Lung (tissue), 16 donors: ENCODE measurements around the gene CCDC148. TPM values are rescaled to one million over a fixed set of nuclear protein-coding genes. Genes with fewer than 3 reads are reported as not detected.

Experiments
- ATAC-seq: fragments of 200-7000 bp; cut with Tn5 transposase; one replicate; pipeline ENCODE4 v1.9.1; 2020; ENCODE audit warnings: moderate number of reproducible peaks; ENCODE audit not compliant: insufficient read depth, low FRiP score
- DNase-seq, 3 donors: peaks; one replicate each; pipeline ENCODE4 v3.0.0-alpha.2; 2013 to 2017
- H3K27ac ChIP-seq, 2 donors: one replicate each; pipeline ENCODE4 v1.5.1; 2013; ENCODE audit warnings: mild to moderate bottlenecking in 2 of 2, moderate library complexity in 2 of 2, control low read depth in 1 of 2, inconsistent platforms in 1 of 2, low read depth in 1 of 2, low read length in 1 of 2
- H3K27me3 ChIP-seq, 3 donors: one replicate each; pipeline ENCODE4 v1.5.1; 2013; ENCODE audit warnings: low read length in 2 of 3; ENCODE audit not compliant: control insufficient read depth in 3 of 3, insufficient read depth in 3 of 3
- H3K36me3 ChIP-seq, 4 donors: one replicate each; pipeline ENCODE4 v1.5.1; 2013; ENCODE audit warnings: low read length in 4 of 4, mild to moderate bottlenecking in 1 of 4, moderate library complexity in 1 of 4; ENCODE audit not compliant: control insufficient read depth in 4 of 4, insufficient read depth in 4 of 4
- H3K4me1 ChIP-seq, 5 donors: one replicate each; pipeline ENCODE4 v1.5.1; 2013; ENCODE audit warnings: low read length in 5 of 5, mild to moderate bottlenecking in 2 of 5, moderate library complexity in 1 of 5; ENCODE audit not compliant: control insufficient read depth in 5 of 5, insufficient read depth in 5 of 5
- H3K4me3 ChIP-seq: one replicate; pipeline ENCODE4 v1.5.1; 2013; ENCODE audit warnings: mild to moderate bottlenecking, control low read depth, moderate library complexity
- H3K9ac ChIP-seq, 2 donors: one replicate each; pipeline ENCODE4 v1.5.1; 2013; ENCODE audit warnings: low read length in 2 of 2, control low read depth in 1 of 2; ENCODE audit not compliant: insufficient read depth in 1 of 2
- H3K9me3 ChIP-seq, 4 donors: one replicate each; pipeline ENCODE4 v1.5.1; 2013; ENCODE audit warnings: low read length in 3 of 4, mild to moderate bottlenecking in 1 of 4, moderate library complexity in 1 of 4; ENCODE audit not compliant: control insufficient read depth in 4 of 4, insufficient read depth in 3 of 4
- WGBS, 2 donors: extraction: QIAGEN DNeasy Blood & Tissue Kit; methylation state at CpG; one replicate each; pipeline ENCODE4 v1.1.7; 2013; 5-methylcytosine and 5-hydroxymethylcytosine counted together
- long read RNA-seq, 5 donors: transcript quantifications; one replicate each; lab custom pipeline, GENCODE V29; 2026
- polyA plus RNA-seq, 2 donors: library from polyadenylated mRNA; stranded (reverse); fragments of 200-250 nt; gene quantifications; one replicate each; pipeline ENCODE4 v1.2.1, GENCODE V29; 2013
- total RNA-seq, 2 donors: library from RNA; depleted of rRNA in 1 of 2; stranded (reverse); fragments of >200 nt in 1 of 2; gene quantifications; one replicate each; pipeline ENCODE4 v1.2.1, GENCODE V29; 2014 to 2021
- TF ChIP-seq, protein P1 (sequence below): IDR thresholded peaks from 2 replicates; pipeline ENCODE4 v1.5.1; 2012; ENCODE audit warnings: mild to moderate bottlenecking; ENCODE audit errors: control extremely low read depth, extremely low read depth
- donor health status: control.
- donor health status: control.
- donor health status: Bipolar disorder and iron deficiency.
- donor health status: healthy.
- donor health status: DM: yes; HTN: yes; CAD: no.

CCDC148 gene
- total RNA-seq = 1 to 10 TPM; 4.2 to 8.6 TPM
- under 1 TPM; 0.61 to 0.80 TPM for polyA plus RNA-seq
- long read RNA-seq, donor 1 = 0 reads
- long read RNA-seq, donor 2 = 0 reads
- long read RNA-seq, donor 3 = 0 reads
- long read RNA-seq, donor 4 = 0 reads
- long read RNA-seq, donor 5 = 0 reads

DNA sequence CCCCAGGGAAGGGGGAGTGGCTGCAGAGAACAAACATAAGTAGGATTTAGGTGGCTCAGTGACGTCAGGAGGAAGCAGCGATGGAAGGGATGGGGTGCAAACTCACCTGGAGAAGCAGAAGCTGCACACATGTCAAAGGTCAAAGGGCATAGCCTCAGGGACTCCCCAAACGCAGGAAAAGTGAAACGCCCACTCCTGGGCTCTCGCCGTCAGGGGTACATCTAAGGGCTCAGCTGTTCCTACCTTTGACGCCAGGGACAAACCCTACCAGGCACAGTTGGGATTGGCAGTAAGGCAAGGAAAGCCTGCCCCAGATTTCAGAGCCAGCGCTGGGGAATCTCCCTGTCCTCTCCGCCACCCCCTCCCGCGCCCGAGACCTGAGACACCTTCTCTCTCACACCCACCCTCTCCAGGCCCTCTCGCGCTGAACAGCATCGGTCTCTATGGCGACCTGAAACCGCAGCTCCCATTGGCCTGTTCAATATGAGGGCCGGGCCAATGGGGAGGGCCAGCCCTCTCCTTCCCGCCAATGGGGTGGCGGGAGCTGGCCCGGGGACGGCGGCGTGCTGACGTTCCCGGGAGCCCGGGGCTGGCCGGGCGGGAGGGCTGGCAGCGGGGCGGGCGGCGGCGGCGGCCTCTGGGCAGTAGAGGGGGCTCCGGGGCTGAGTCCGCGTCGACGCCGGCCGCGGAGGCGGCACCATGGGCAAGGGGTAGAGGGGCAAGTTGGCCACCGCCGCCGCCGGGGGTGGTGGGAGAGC, at the start of gene CCDC148, which contains the start of gene PKP4:
CCDC148 (minus strand) TSS at position 445 of the 758 bp plus-strand sequence; CDS start at position 131, 314 bp downstream.
PKP4 (plus strand) TSS at position 644 of the 758 bp plus-strand sequence. CDS start 76,233 bp downstream, outside the sequence.
- peak within 1 kb of the TSS; percentile 96 for H3K4me3 ChIP-seq
- H3K4me1 ChIP-seq = peaks cover 3 to 23% (median 10%) of the 10 kb centered on the region in 5 donors
- H3K9me3 ChIP-seq = no peaks in the 10 kb centered on the region
- ATAC-seq (peak; percentile 93), DNase-seq (peak; percentile 95 to 97 (median 96))
- H3K36me3 ChIP-seq = peaks cover 0 to 5% (median 0%) of the 10 kb centered on the region in 4 donors
- TF ChIP-seq, protein P1, sequence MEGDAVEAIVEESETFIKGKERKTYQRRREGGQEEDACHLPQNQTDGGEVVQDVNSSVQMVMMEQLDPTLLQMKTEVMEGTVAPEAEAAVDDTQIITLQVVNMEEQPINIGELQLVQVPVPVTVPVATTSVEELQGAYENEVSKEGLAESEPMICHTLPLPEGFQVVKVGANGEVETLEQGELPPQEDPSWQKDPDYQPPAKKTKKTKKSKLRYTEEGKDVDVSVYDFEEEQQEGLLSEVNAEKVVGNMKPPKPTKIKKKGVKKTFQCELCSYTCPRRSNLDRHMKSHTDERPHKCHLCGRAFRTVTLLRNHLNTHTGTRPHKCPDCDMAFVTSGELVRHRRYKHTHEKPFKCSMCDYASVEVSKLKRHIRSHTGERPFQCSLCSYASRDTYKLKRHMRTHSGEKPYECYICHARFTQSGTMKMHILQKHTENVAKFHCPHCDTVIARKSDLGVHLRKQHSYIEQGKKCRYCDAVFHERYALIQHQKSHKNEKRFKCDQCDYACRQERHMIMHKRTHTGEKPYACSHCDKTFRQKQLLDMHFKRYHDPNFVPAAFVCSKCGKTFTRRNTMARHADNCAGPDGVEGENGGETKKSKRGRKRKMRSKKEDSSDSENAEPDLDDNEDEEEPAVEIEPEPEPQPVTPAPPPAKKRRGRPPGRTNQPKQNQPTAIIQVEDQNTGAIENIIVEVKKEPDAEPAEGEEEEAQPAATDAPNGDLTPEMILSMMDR = no peak
- no peaks in the 10 kb centered on the region for H3K27me3 ChIP-seq
- 1% methylated on average over 19 to 48 of the region's 48 CpGs for WGBS, 2 donors
- peak within 1 kb of the TSS; percentile 86 to 94 for H3K27ac ChIP-seq
- peak within 1 kb of the TSS; percentile 67 to 95 for H3K9ac ChIP-seq

DNA sequence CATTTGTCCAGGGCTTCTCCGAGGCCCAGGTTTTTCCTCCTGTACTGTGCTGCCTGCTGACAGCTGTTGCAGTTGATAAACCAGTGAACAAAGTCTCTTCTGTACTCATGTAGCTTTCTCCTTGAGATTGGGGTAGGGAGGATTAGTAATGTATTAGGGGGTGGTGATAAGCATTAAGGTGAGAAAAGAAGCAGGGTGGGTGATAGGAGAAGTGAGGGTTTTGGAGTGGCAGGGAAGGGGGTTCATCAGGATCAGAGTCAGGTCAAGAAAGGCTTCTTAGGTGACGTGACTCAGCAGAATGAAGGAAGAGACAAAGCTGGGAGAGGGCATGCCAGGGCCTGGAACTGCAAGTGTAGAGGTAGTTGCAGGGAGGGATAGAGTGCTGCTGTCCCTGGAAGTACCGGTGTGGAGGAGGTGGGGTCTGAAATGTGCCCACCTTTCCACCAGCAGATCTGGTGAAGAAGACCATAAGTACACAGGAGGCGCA, 48.9 kb upstream of the CCDC148 start:
- TF ChIP-seq, protein P1 = no peak
- Histone ChIP-seq H3K9ac (no peak overlapping the region), H3K27me3 (no peaks in the 10 kb centered on the region), H3K27ac (no peak overlapping the region), H3K9me3 (peaks cover 0 to 2% (median 0%) of the 10 kb centered on the region in 4 donors), H3K4me1 (peaks cover 6 to 31% (median 14%) of the 10 kb centered on the region in 5 donors), H3K4me3 (no peak overlapping the region), H3K36me3 (no peaks in the 10 kb centered on the region)
- DNase-seq (no peak), ATAC-seq (no peak)
- WGBS, 2 donors = 89 to 90% methylated on average over 4 of the region's 4 CpGs

DNA sequence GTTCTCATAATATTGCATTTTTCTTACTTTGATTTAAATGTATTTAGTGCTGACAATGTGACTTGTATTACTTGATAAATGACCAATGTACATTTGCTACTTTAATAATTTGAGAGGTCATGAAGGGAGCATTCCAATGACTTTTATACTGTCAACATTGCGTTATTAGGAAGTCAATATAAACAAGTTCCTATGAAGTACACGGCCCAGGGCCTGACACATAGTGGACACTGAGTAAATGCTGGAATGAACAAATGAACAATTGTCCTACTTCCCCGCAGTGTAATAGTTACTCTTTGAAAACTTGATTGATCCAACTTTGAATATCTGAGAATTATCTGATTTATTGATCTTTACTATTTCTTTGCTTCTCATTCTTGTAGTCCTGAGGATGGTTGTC, 47.5 kb upstream of the CCDC148 start:
- H3K4me1 ChIP-seq = peaks cover 6 to 29% (median 8%) of the 10 kb centered on the region in 5 donors
- TF ChIP-seq, protein P1 = no peak
- DNase-seq = no peak
- H3K27ac ChIP-seq = no peak overlapping the region
- no peak overlapping the region for H3K4me3 ChIP-seq
- H3K9ac ChIP-seq = no peak overlapping the region
- H3K9me3 ChIP-seq = peaks cover 0 to 2% (median 0%) of the 10 kb centered on the region in 4 donors
- WGBS, 2 donors = 63 to 77% methylated on average over 3 of the region's 3 CpGs
- peaks cover 0 to 2% (median 0%) of the 10 kb centered on the region in 4 donors for H3K36me3 ChIP-seq
- no peak for ATAC-seq
- H3K27me3 ChIP-seq = no peaks in the 10 kb centered on the region
